H1 (cell line): ENCODE measurements around the gene CCNT1. TPM values are rescaled to one million over a fixed set of nuclear protein-coding genes. Genes with fewer than 3 reads are reported as not detected.

Source experiments
- CTCF ChIA-PET: fragments of 300-600 bp; sonication (Branson Sonifier 250); formaldehyde crosslinking; loops from one replicate; lab custom pipeline; 2021; ENCODE audit not compliant: partially characterized antibody; lab: Charles Lee
- POLR2A ChIA-PET: fragments of 300-600 bp; sonication (Branson Sonifier 250); formaldehyde crosslinking; loops from one replicate; lab custom pipeline; 2021; ENCODE audit warnings: inconsistent platforms; ENCODE audit not compliant: partially characterized antibody; lab: Charles Lee
- DNase-seq, 2 experiments: peaks; one replicate each; pipeline versions ENCODE4 v3.0.0 to v3.0.0-alpha.2; 2010 to 2022; ENCODE audit warnings: low spot score in 2 of 2, low read depth in 1 of 2, mixed read lengths in 1 of 2
- FAIRE-seq: peaks from 2 replicates; lab custom pipeline; 2011; peaks lifted over from hg19 to GRCh38; lab: Jason Lieb, UNC
- H2AFZ ChIP-seq: 2 replicates; pipeline ENCODE4 v1.8.1; 2012; ENCODE audit warnings: low read length, inconsistent platforms
- H2AK5ac ChIP-seq: 2 replicates; pipeline ENCODE4 v1.6.1; 2013; ENCODE audit warnings: low read depth, low read length
- H2BK120ac ChIP-seq: replicated peaks from 2 replicates; pipeline ENCODE3; 2013; ENCODE audit warnings: low read depth, low read length, inconsistent platforms
- H2BK12ac ChIP-seq: 2 replicates; pipeline ENCODE4 v1.6.1; 2013; ENCODE audit warnings: low read depth, low read length
- H2BK15ac ChIP-seq: 2 replicates; pipeline ENCODE4 v1.6.1; 2013; ENCODE audit warnings: low read length
- H2BK20ac ChIP-seq: 2 replicates; pipeline ENCODE4 v1.6.1; 2013; ENCODE audit warnings: low read length
- H2BK5ac ChIP-seq: 2 replicates; pipeline ENCODE4 v1.6.1; 2013; ENCODE audit warnings: low read depth, low read length
- H3K14ac ChIP-seq: 2 replicates; pipeline ENCODE4 v1.6.1; 2013; ENCODE audit warnings: inconsistent platforms; ENCODE audit not compliant: insufficient read length
- H3K18ac ChIP-seq: 2 replicates; pipeline ENCODE4 v1.6.1; 2013; ENCODE audit warnings: low read length; ENCODE audit errors: extremely low read depth
- H3K23ac ChIP-seq: 2 replicates; pipeline ENCODE4 v1.6.1; 2013; ENCODE audit warnings: inconsistent platforms; ENCODE audit not compliant: insufficient read length
- H3K23me2 ChIP-seq: 2 replicates; pipeline ENCODE4 v1.6.1; 2013; ENCODE audit warnings: low read depth, low read length
- H3K27ac ChIP-seq: 2 replicates; pipeline ENCODE4 v1.6.1; 2011; ENCODE audit warnings: low read depth, low read length, inconsistent platforms
- H3K27me3 ChIP-seq, 4 experiments: replicated peaks in 1 of 4; 1 replicate in 1 of 4; 2 replicates in 3 of 4; pipeline versions ENCODE4 v1.6.1 to v1.8.1; 2011 to 2013; ENCODE audit warnings: low read length in 3 of 4, mild to moderate bottlenecking in 3 of 4, inconsistent platforms in 2 of 4, mixed read lengths in 2 of 4, moderate library complexity in 1 of 4; ENCODE audit not compliant: control insufficient read depth in 3 of 4, insufficient read depth in 3 of 4; ENCODE audit errors: extremely low read depth in 1 of 4
- H3K36me3 ChIP-seq, 4 experiments: 2 replicates each; pipeline versions ENCODE4 v1.6.1 to v1.8.1; 2011 to 2013; ENCODE audit warnings: mild to moderate bottlenecking in 4 of 4, low read length in 3 of 4, moderate library complexity in 2 of 4, control low read depth in 1 of 4, inconsistent platforms in 1 of 4; ENCODE audit not compliant: insufficient read depth in 4 of 4, control insufficient read depth in 2 of 4
- H3K4ac ChIP-seq: replicated peaks from 2 replicates; pipeline ENCODE3; 2013; ENCODE audit warnings: low read length, low read depth, mixed read lengths, inconsistent platforms; ENCODE audit not compliant: insufficient read length
- H3K4me1 ChIP-seq, 4 experiments: replicated peaks in 1 of 4; 1 replicate in 1 of 4; 2 replicates in 3 of 4; pipeline versions ENCODE4 v1.6.1 to v1.8.1; 2011 to 2013; ENCODE audit warnings: low read length in 3 of 4, inconsistent platforms in 2 of 4, mixed read lengths in 1 of 4; ENCODE audit not compliant: insufficient read depth in 4 of 4, control insufficient read depth in 3 of 4
- H3K4me2 ChIP-seq, 2 experiments: 2 replicates each; pipeline versions ENCODE4 v1.6.1 to v1.8.1; 2011 to 2013; ENCODE audit warnings: low read depth in 2 of 2, low read length in 2 of 2, control low read depth in 1 of 2, inconsistent platforms in 1 of 2, mild to moderate bottlenecking in 1 of 2; ENCODE audit not compliant: insufficient read depth in 1 of 2
- H3K4me3 ChIP-seq, 4 experiments: fragments of 200-600, 300-600 bp in 1 of 4; sonication (generic), shearing (Covaris generic), sonication (Bioruptor Twin) in 1 of 4; 2 replicates each; pipeline versions ENCODE4 v1.5.1 to v1.8.1; 2011 to 2016; ENCODE audit warnings: low read length in 4 of 4, low read depth in 3 of 4, control low read depth in 2 of 4, inconsistent platforms in 2 of 4, mild to moderate bottlenecking in 2 of 4, mixed read lengths in 1 of 4, moderate library complexity in 1 of 4; ENCODE audit not compliant: insufficient read depth in 2 of 4; ENCODE audit errors: extremely low read depth in 1 of 4
- H3K56ac ChIP-seq: replicated peaks from 2 replicates; pipeline ENCODE3; 2013; ENCODE audit warnings: low read depth, mild to moderate bottlenecking, mixed read lengths, low read length, inconsistent platforms; ENCODE audit not compliant: insufficient read length
- H3K79me1 ChIP-seq: 2 replicates; pipeline ENCODE4 v1.6.1; 2013; ENCODE audit warnings: low read depth, low read length, control low read depth
- H3K79me2 ChIP-seq, 2 experiments: 2 replicates each; pipeline versions ENCODE4 v1.6.1 to v1.8.1; 2012 to 2013; ENCODE audit warnings: low read length in 2 of 2, mild to moderate bottlenecking in 2 of 2, inconsistent platforms in 1 of 2; ENCODE audit not compliant: insufficient read depth in 2 of 2, control insufficient read depth in 1 of 2
- H3K9ac ChIP-seq, 4 experiments: replicated peaks in 1 of 4; 1 replicate in 1 of 4; 2 replicates in 3 of 4; pipeline versions ENCODE4 v1.6.1 to v1.8.1; 2011 to 2013; ENCODE audit warnings: low read depth in 3 of 4, low read length in 3 of 4, control low read depth in 2 of 4, mild to moderate bottlenecking in 2 of 4, moderate library complexity in 2 of 4, inconsistent platforms in 1 of 4; ENCODE audit errors: extremely low read depth in 1 of 4
- H3K9me3 ChIP-seq, 2 experiments: 2 replicates each; pipeline versions ENCODE4 v1.6.1 to v1.8.1; 2012 to 2013; ENCODE audit warnings: mild to moderate bottlenecking in 2 of 2, moderate library complexity in 2 of 2, control low read depth in 1 of 2, inconsistent platforms in 1 of 2, low read depth in 1 of 2, low read length in 1 of 2, mixed read lengths in 1 of 2; ENCODE audit not compliant: insufficient read depth in 2 of 2
- H4K20me1 ChIP-seq, 2 experiments: replicated peaks in 1 of 2; 2 replicates each; pipeline versions ENCODE3 to v1.8.1; 2011 to 2013; ENCODE audit warnings: inconsistent platforms in 2 of 2, low read length in 2 of 2, mild to moderate bottlenecking in 1 of 2; ENCODE audit not compliant: insufficient read depth in 2 of 2, control insufficient read depth in 1 of 2
- H4K5ac ChIP-seq: 2 replicates; pipeline ENCODE4 v1.6.1; 2013; ENCODE audit warnings: low read length, low read depth, mixed read lengths, inconsistent platforms; ENCODE audit not compliant: insufficient read length
- H4K8ac ChIP-seq: 2 replicates; pipeline ENCODE4 v1.8.0; 2013; ENCODE audit warnings: mild to moderate bottlenecking, moderate library complexity, low read length, inconsistent platforms; ENCODE audit not compliant: insufficient read depth; ENCODE audit errors: extremely low read depth
- H4K91ac ChIP-seq: replicated peaks from 2 replicates; pipeline ENCODE3; 2013; ENCODE audit warnings: low read length, mixed read lengths, inconsistent platforms; ENCODE audit not compliant: insufficient read length
- BACH1 ChIP-seq: IDR thresholded peaks from 2 replicates; pipeline ENCODE4 v1.6.1; 2012; ENCODE audit warnings: low read length, improper control_type of control experiment
- BCL11A ChIP-seq, 2 experiments: IDR thresholded peaks; one replicate each; pipeline ENCODE4 v1.6.1; 2011; ENCODE audit warnings: low read depth in 2 of 2, low read length in 2 of 2, mild to moderate bottlenecking in 2 of 2
- BRCA1 ChIP-seq: IDR thresholded peaks from 2 replicates; pipeline ENCODE4 v1.6.1; 2012; ENCODE audit warnings: low read depth, low read length, improper control_type of control experiment
- CEBPB ChIP-seq: IDR thresholded peaks from 2 replicates; pipeline ENCODE4 v1.6.1; 2012; ENCODE audit warnings: low read depth, low read length
- GTF2F1 ChIP-seq: IDR thresholded peaks from 2 replicates; pipeline ENCODE4 v1.6.1; 2012; ENCODE audit warnings: low read depth, low read length, improper control_type of control experiment, borderline replicate concordance
- SP2 ChIP-seq: IDR thresholded peaks from 2 replicates; pipeline ENCODE4 v1.6.1; 2012; ENCODE audit warnings: mild to moderate bottlenecking, low read length, inconsistent platforms
- TAF1 ChIP-seq: IDR thresholded peaks from 2 replicates; pipeline ENCODE4 v1.6.1; 2011; ENCODE audit warnings: mild to moderate bottlenecking, low read depth, low read length
- WGBS, 2 experiments: shearing (Covaris generic) in 1 of 2; methylation state at CpG; one replicate each; pipeline versions ENCODE4 v1.1.6 to v1.1.7; 2013 to 2015; ENCODE audit warnings: low lambda C conversion rate in 2 of 2, mixed read lengths in 2 of 2, inconsistent platforms in 1 of 2, low coverage in 1 of 2, missing lambda C conversion rate in 1 of 2; ENCODE audit not compliant: insufficient replicate concordance in 2 of 2, insufficient coverage in 1 of 2, insufficient read length in 1 of 2; ENCODE audit errors: extremely low coverage in 1 of 2, missing lambda C conversion rate in 1 of 2; 5-methylcytosine and 5-hydroxymethylcytosine counted together
- polyA plus RNA-seq, 7 experiments: library from polyadenylated mRNA; depleted of rRNA in 3 of 7; stranded (reverse) in 5 of 7; unstranded in 2 of 7; fragments of >200 nt in 5 of 7; fragments of 200-250 nt in 2 of 7; gene quantifications; 1 replicate in 5 of 7; 2 replicates in 1 of 7; 4 replicates in 1 of 7; pipeline versions ENCODE4 v1.2.1 to v1.2.3, GENCODE V29; 2011 to 2013; ENCODE audit warnings: missing spikeins in 2 of 7, mixed read lengths in 2 of 7
- total RNA-seq: library from RNA; stranded (reverse); fragmentation: NEBNext Ultra II Directional; extraction: Animal tissue kit (Norgen Biotek cat#: 25700); gene quantifications from 2 replicates; pipeline ENCODE4 v1.2.1, GENCODE V29; 2021

CCNT1 gene
- total and polyA plus RNA-seq, 2 of the 8 experiments (the other 6 are each of a cell fraction or from before 2014, with no cell fraction given): 13.2 to 45.9 TPM

DNA sequence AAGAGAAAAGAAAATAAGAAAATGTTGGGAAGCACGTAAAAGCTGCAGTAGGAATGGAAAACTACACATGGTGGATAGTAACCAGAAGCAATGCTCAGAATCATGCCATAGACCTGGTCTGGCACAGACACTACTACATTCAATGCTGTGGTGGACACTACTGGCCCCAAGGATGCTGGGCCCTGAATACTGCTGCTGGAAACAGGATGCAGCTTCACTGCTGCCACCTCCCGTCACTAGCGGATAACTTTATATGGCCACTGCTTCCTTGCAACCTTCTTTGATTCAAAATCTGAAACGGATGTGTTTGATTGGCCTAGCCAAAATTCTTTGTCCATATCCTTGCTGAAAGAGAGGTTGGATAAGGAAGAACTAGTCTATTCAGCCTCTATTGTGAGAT, 41.7 kb upstream of the CCNT1 start:
- Histone ChIP-seq H3K14ac (no peak overlapping the region), H3K4me1 (no peaks in the 10 kb centered on the region), H4K91ac (no peak overlapping the region), H3K9me3 (no peaks in the 10 kb centered on the region), H2BK120ac (no peak overlapping the region), H3K56ac (no peak overlapping the region), H3K27ac (no peak overlapping the region), H4K8ac (no peak overlapping the region), H3K4me3 (no peak overlapping the region), H4K5ac (no peak overlapping the region), H3K18ac (no peak overlapping the region), H3K79me2 (no peaks in the 10 kb centered on the region), H3K4me2 (no peak overlapping the region), H3K79me1 (no peaks in the 10 kb centered on the region), H3K4ac (no peak overlapping the region), H3K9ac (no peak overlapping the region), H2BK20ac (no peak overlapping the region; the same call in 1 of the 2 replicates), H3K23ac (no peak overlapping the region), H2BK12ac (no peak overlapping the region), H2AK5ac (no peak overlapping the region), H2BK15ac (no peak overlapping the region), H4K20me1 (no peaks in the 10 kb centered on the region), H3K27me3 (no peaks in the 10 kb centered on the region), H3K23me2 (no peaks in the 10 kb centered on the region), H2AFZ (no peak overlapping the region), H2BK5ac (no peak overlapping the region), H3K36me3 (no peaks in the 10 kb centered on the region)
- POLR2A ChIA-PET: no interaction called here
- CTCF ChIA-PET: interaction anchor here (0.8 to 7.6 kb wide), 6 partner anchors 17 to 53 kb away, joined by 3 to 69 read pairs (median 6); partner anchors contain the start of gene ADCY6
- TF ChIP-seq GTF2F1 (no peak), BACH1 (no peak), SP2 (no peak), BCL11A (IDR thresholded peaks at IDR 0.05; ENCODE audit: low read depth in 2 of 2, low read length in 2 of 2) (no peak), CEBPB (no peak), TAF1 (no peak), BRCA1 (no peak)
- FAIRE-seq (no peak), DNase-seq (no peak)
- WGBS, 2 experiments: 87% methylated on average over 4 of the region's 4 CpGs; no CpG with 5 or more reads in 1 of the 2 experiments
